HUDEP-2 (cell line): ENCODE measurements around the gene HLA-DQB1.
"Not testable (repeated sequence)": the region's sequence is repeated elsewhere in the genome, so short reads cannot be mapped to it uniquely, and the experiment has no call there.

ENCODE experiments used
- DNase-seq, 76 experiments: peaks; one replicate each; lab custom pipeline; 2025; ENCODE audit not compliant: unreplicated experiment in 76 of 76; lab: John Stamatoyannopoulos, UW

HLA-DQB1 gene

DNA sequence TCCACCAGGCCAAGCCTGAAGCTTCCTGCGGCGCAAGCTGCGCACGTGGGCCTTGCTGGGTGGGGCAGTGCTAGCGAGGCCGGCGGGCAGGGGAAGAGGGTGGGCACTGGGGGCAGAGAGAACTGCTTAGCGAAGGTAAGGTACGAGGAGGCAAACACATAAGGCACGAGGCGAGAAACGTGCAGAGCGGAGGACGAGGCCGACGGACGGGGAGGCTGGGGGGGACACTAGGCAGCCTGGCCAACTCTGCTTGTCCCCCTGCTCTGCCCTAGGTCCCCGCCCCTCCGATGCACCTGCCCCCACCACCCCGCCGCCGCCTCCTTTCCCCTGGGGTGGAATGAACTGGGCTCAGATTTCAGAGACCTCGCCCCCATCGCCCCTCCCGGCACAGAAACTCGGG, 2.1 kb downstream of the HLA-DQB1 start:
- DNase-seq: no peak

DNA sequence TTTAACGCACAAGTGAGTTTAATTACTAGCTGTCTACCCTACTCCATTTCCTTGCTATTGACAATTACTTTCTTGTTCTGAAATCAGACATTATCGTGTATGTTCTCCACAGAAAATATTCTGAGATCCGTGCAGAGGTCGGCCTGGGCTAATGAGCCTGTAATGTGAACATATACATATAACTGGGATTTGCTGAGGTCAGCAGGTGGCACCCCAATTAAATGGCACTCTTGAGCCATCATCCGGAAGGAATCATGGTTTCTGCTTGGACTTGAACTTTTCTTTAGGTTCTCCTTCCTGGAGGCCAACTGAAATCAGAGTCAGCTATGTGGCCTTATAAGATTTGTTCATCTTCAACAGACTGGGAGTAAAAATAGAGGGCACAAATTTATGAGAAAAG, 3.6 kb downstream of the HLA-DQB1 start:
- no peak for DNase-seq

DNA sequence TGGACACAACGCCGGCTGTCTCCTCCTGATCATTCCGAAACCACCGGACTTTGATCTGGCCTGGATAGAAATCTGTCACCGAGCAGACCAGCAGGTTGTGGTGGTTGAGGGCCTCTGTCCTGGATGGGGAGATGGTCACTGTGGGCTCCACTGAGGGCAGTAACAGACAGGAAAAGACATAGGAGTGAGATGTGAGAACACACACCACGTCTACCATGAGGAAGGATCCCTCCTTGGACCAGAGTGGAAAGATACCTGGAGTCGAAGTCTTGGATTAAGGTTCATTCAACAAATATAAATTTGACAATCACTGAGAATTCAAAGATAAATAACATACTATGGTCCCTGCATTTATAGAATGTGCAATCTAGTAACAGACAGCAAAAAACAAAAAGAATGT, 4.4 kb downstream of the HLA-DQB1 start:
- no peak for DNase-seq

GRCh38 chr6:32659856-32660595, 6.4 kb downstream of the HLA-DQB1 start:
- DNase-seq: no peak

DNA sequence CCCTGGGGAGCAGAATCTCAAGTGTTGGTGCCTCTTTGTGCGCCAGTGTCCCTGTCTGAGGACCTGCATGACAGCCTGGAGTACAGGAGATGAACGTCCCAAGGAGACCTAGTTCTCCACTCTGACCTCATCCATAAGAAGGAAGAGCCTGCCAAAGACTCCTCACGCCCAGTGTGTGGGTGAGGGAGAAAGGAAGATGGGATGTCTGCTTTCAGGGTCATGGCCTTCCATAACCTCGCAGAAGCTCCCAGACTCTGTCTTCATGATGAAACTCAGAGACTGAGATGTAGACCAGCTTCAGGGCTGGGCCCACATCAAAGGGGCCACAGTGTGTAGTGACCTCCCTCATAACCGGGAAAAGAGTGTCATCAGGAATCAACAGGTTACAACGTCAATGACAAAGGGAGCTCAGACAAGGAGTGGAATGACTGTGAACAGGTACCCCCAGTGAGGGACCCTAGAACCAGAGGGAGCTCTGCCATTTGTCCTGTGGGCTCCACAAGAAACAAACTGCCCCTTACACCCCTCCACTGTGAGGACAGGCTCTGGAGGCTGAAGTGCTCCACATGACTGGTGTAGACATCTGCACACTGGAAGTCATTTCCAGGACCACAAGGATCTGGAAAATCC, 8.1 kb downstream of the HLA-DQB1 start:
- DNase-seq: no peak

GRCh38 chr6:32657819-32658218, 8.6 kb downstream of the HLA-DQB1 start:
- DNase-seq: not testable (repeated sequence)

GRCh38 chr6:32657329-32657728, 9.1 kb downstream of the HLA-DQB1 start:
- DNase-seq: not testable (repeated sequence)

DNA sequence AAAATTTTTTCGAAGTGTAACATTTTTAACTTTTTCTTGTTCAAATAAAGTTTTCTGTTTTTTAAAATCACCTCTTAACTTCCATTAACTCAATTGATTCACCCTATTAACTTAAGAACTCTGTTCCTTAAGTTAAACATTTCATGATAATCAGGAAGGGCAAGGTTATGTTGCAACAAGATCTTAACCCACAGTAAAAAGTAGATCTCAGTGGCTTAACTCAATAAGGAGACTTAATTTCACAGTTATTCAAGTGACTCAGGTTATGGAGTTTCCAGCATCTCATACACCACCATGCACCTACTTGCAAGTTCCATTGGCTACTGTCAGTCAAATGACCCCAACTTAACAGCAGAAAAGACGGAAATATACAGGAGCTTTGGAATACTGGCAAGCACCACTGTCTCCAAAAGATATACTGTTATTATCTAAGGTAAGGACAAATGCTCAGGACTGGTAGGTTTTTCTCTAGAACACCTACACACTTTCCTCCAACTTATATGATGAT, 11.2 kb downstream of the HLA-DQB1 start:
- no peak for DNase-seq

DNA sequence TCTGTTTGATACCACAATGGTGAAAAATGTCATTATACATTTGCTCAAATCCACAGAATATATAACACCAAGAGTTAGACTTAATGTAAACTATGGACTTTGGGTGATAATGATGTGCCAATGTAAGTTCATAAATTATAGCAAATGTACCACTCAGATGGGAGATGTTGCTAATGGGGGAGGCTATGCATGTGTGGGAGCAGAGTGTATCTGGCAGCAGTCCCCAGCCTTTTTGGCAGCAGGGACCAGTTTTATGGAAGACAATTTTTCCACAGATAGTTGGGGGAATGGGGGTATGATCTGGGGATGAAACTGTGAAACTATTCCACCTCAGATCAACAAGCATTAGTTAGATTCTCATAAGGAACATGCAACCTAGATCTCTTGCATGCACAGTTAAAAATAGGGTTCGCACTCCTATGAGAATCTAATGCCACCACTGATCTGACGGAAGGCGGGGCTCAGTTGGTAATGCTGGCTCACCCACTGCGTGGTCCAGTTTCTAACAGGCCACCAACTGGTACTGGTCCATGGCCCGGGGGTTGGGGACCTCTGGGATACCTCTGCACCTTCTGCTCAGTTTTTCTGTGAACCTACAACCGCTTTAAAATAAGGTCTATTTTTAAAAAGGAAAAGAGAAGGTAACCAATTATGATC, 21.3 kb downstream of the HLA-DQB1 start:
- DNase-seq: no peak

DNA sequence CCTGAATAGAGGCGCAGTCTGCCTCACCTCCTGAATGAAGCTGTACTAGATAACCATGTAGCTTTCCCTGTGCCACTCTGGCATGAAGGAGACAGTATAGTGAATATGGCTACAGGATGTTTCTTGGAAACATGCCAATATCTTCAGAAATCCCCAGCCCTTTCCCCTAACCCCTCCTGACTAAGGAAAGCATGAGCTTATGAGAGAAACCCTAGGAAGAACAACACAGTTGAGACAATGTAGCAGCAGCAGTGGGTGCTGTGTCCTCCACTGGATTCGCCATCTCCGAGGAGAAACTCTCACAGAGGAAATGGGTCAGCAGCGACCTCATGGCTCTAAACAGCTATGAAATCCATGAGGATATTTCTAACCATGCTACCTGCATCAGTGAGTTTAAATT, 22.6 kb downstream of the HLA-DQB1 start:
- no peak for DNase-seq

DNA sequence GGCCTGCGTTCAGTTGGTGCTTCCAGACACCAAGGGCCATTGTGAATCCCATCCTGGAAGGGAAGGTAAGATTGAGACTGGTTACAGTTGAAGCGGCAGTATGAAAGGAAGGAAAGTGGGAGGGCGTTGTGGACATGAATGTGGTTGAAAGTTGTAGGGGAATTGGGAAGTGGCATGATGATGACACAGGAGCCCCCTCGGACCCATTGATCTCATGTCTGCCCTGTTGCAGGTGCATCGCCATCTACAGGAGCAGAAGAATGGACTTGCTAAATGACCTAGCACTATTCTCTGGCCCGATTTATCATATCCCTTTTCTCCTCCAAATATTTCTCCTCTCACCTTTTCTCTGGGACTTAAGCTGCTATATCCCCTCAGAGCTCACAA, 23.7 kb downstream of the HLA-DQB1 start:
- no peak for DNase-seq

DNA sequence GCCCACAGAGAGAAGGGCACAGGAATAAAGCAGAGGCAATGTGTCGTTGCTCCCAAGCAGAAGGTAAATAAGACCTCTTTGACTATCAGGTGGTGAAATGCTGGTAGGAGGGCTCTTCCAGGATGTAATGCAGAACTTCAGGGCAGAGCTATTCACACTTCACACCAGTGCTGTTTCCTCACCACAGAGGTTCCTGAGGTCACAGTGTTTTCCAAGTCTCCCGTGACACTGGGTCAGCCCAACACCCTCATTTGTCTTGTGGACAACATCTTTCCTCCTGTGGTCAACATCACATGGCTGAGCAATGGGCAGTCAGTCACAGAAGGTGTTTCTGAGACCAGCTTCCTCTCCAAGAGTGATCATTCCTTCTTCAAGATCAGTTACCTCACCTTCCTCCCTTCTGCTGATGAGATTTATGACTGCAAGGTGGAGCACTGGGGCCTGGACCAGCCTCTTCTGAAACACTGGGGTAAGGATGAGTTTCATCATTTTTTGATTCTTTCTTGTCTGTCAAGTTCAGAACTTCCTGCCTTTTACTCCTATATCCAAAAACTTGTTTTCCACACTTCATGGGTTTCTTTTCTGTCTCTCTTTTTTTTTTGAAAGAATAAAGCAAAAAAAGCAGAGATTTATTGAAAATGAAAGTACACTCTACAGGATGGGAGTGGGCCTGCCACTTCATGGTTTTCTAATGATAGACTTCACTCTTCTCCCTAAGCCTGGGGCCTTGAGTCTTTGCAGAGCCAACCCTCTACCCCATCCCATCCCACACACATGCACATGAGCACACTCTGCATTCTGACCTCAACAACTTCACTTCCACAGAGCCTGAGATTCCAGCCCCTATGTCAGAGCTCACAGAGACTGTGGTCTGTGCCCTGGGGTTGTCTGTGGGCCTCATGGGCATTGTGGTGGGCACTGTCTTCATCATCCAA, 24.4 kb downstream of the HLA-DQB1 start:
- not testable (repeated sequence) for DNase-seq

DNA sequence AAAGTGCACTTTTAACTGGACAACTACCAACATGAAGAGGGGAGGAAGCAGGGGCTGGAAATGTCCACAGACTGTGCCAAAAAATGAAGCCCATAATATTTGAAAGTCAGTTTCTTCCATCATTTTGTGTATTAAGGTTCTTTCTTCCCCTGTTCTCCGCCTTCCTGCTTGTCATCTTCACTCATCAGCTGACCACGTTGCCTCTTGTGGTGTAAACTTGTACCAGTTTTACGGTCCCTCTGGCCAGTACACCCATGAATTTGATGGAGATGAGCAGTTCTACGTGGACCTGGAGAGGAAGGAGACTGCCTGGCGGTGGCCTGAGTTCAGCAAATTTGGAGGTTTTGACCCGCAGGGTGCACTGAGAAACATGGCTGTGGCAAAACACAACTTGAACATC, 25.3 kb downstream of the HLA-DQB1 start:
- no peak for DNase-seq

GRCh38 chr6:32639440-32640394, 26.7 kb downstream of the HLA-DQB1 start:
- no peak for DNase-seq

DNA sequence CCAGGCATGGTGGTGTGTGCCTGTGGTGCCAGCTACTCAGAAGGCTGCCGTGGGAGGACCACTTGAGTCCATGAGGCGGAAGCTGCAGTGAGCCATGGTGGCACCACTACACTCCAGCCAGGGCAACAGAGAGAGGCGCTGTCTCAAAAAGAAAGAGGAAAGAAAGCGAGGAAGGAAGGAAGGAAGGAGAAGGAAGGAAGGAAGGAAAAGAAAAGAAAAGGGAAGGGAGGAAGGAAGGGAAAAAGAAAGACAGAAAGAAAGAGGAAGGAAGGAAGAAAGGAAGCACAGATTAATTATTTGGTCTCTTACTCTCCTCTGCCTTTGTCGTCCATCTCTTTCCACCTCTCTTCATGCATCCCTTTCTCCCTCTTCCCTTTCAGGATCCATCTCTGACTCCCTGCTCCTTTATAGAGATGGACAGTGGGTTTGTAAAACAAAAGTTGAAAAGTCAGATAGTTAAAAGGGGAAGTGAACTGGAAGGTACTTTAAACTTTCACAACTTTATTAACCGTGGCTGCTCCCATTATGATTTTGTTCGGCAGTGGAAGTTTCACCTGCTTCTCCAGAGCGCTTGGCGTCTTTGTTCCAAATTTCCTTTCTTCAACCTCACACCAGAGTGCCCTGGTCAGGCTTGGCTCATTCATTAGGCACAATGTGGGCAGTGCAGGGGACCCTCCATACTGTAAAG, 27.8 kb downstream of the HLA-DQB1 start:
- no peak for DNase-seq

DNA sequence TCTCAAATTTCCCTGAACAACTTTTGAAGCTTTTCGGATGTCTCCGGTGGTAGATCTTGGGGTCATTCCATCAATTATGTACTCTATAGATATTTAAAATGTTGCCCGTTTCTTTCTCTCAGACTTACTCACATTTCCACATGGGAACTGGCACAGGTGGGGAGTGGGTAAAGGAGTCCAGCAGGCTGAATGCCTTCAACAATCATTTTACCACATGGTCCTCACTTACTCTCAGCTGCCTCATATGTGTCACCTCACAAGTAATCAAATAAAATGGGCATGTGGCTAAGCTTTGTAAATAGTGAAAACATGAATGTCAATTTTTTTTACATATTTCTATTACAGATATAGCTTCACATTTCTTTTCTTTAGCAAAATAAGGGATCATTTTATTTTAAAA, 28.6 kb downstream of the HLA-DQB1 start:
- no peak for DNase-seq

GRCh38 chr6:32637219-32637880, 29.1 kb downstream of the HLA-DQB1 start, which contains the start of gene HLA-DQA1:
HLA-DQA1 (plus strand) TSS chr6:32637406; CDS start chr6:32637459, 53 bp downstream.
- no peak for DNase-seq

DNA sequence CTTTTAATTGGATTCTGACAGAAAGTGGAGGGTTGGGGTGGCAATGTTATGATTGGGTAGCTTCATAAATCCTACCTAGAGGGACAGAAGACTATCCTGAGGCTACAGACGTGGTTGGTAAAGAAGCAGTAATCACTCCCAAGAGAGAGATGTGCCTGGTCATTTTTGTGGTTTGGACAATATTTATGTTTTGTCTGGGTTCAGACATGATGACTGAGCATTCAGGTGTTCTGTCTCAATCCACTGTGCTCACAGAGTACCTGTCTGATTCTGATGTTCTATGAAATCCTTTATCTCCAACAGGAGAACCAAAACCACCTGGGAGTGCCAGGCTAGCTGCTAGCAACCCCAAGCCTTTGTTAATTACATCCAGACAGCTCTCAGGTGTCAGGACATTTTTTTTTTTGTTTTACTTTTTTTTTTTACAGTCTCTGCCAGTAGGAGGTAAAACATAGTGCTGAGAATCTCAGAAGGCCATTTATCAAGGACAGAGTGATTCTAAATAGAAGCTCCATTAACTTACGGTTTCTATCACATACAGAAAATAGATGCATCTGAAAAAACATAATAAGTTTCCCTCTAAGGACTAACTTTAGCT, 30.8 kb downstream of the HLA-DQB1 start:
- no peak for DNase-seq
